ENCODE data around the gene MROH2A.

GRCh38 chr2:233773854-233774253 is 4.3 kb upstream of the MROH2A start:
- no peak for TF ChIP-seq CTCF (IDR thresholded peaks at IDR 0.05)
- TF ChIP-seq POLR2AphosphoS5 (IDR thresholded peaks at IDR 0.05; ENCODE audit: insufficient read depth in 1 of 2, low read depth in 1 of 2), result no peak
- TF ChIP-seq POLR2A (IDR thresholded peaks at IDR 0.05), result no peak
